MCF 10A (cell line): Measurements from ENCODE around the gene STYK1. TPM values are rescaled to one million over a fixed set of nuclear protein-coding genes. Genes with fewer than 3 reads are reported as not detected.

Experiments used
- BruUV-seq: library from RNA; stranded (reverse); fragments of 400-500 nt; replicated peaks from 2 replicates; lab custom pipeline; 2021; lab: Mats Ljungman, UMichigan
- CTCF ChIA-PET: fragments of 300-600 bp; sonication (Branson Sonifier 250); formaldehyde crosslinking; extraction: SDS; loops from one replicate; lab custom pipeline; 2021; ENCODE audit warnings: antibody characterized with exemption, inconsistent platforms; lab: Yijun Ruan, JAX
- POLR2A ChIA-PET: fragments of 300-600, 350-650 bp; sonication (Branson Sonifier 250); formaldehyde crosslinking; extraction: SDS; loops from one replicate; lab custom pipeline; 2020; ENCODE audit warnings: antibody characterized with exemption, inconsistent platforms; lab: Yijun Ruan, JAX
- DNase-seq: peaks from one replicate; pipeline ENCODE4 v3.0.0-alpha.2; 2018; ENCODE audit not compliant: unreplicated experiment
- H3K27ac Mint-ChIP-seq: one replicate; pipeline ENCODE4 v1.8.0; 2022; ENCODE audit warnings: mild to moderate bottlenecking, low read depth, mixed read lengths; ENCODE audit not compliant: unreplicated experiment
- H3K27me3 Mint-ChIP-seq: one replicate; pipeline ENCODE4 v1.8.0; 2022; ENCODE audit warnings: mixed read lengths; ENCODE audit not compliant: insufficient read depth, unreplicated experiment
- H3K36me3 Mint-ChIP-seq: one replicate; pipeline ENCODE4 v1.8.0; 2022; ENCODE audit warnings: mild to moderate bottlenecking, moderate library complexity, mixed read lengths; ENCODE audit not compliant: insufficient read depth, unreplicated experiment
- H3K4me1 Mint-ChIP-seq: one replicate; pipeline ENCODE4 v1.8.0; 2022; ENCODE audit warnings: mixed read lengths; ENCODE audit not compliant: insufficient read depth, unreplicated experiment
- H3K4me3 Mint-ChIP-seq: one replicate; pipeline ENCODE4 v1.8.0; 2022; ENCODE audit warnings: mild to moderate bottlenecking, moderate library complexity, mixed read lengths; ENCODE audit not compliant: unreplicated experiment
- H3K9me3 Mint-ChIP-seq: one replicate; pipeline ENCODE4 v1.8.0; 2022; ENCODE audit warnings: mixed read lengths; ENCODE audit not compliant: unreplicated experiment
- intact Hi-C: fragments of 100-400 bp; cut with micrococcal nuclease; formaldehyde crosslinking; loops from 2 replicates; pipeline ENCODE4 v1.14.1; 2022
- total RNA-seq: library from RNA; stranded (reverse); gene quantifications from 2 replicates; pipeline ENCODE4 v1.2.3, GENCODE V29; 2022
- TF ChIP-seq, protein P1 (sequence below): fragments of 200-600 bp; IDR thresholded peaks from one replicate; pipeline ENCODE4 v1.8.0; 2022; ENCODE audit warnings: antibody characterized with exemption, mild to moderate bottlenecking; ENCODE audit not compliant: unreplicated experiment

Gene STYK1
- total RNA-seq, 1 experiment from 2014 or later: 0.14 TPM

DNA sequence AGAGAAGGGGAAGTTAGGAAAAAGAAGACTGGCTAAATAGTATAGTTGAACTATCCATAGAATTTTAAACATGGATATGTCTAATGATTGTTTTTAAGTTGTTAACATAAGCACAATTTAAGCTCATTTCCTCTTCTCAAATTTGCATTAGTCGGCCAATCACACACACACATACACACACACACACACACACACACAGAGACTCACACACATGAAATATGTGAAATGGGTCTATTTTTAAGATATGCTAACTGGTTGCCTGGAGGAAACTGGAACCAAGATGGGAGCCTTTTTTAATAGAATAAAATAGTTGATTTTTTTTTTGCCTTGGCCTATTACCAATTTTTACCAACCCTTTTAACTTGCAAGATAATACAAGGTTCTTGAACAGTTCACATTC, 24.0 kb upstream of the STYK1 start:
- TF ChIP-seq, protein P1, sequence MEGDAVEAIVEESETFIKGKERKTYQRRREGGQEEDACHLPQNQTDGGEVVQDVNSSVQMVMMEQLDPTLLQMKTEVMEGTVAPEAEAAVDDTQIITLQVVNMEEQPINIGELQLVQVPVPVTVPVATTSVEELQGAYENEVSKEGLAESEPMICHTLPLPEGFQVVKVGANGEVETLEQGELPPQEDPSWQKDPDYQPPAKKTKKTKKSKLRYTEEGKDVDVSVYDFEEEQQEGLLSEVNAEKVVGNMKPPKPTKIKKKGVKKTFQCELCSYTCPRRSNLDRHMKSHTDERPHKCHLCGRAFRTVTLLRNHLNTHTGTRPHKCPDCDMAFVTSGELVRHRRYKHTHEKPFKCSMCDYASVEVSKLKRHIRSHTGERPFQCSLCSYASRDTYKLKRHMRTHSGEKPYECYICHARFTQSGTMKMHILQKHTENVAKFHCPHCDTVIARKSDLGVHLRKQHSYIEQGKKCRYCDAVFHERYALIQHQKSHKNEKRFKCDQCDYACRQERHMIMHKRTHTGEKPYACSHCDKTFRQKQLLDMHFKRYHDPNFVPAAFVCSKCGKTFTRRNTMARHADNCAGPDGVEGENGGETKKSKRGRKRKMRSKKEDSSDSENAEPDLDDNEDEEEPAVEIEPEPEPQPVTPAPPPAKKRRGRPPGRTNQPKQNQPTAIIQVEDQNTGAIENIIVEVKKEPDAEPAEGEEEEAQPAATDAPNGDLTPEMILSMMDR: no peak
- BruUV-seq: no TSS peak
- Mint-ChIP-seq H3K27me3 (no peaks in the 10 kb centered on the region), H3K27ac (no peak overlapping the region), H3K4me1 (peaks cover 14% of the 10 kb centered on the region), H3K9me3 (no peaks in the 10 kb centered on the region), H3K4me3 (no peak overlapping the region), H3K36me3 (peaks cover 93% of the 10 kb centered on the region)
- no peak for DNase-seq
- POLR2A ChIA-PET: interaction anchor here (1.2 to 2.2 kb wide), 4 partner anchors 11 to 52 kb away, joined by 4 to 7 read pairs (median 5); no protein-coding TSS in a partner anchor
- intact Hi-C loops: no loop called here
- CTCF ChIA-PET: interaction anchor here (0.6 to 1.4 kb wide), 3 partner anchors 52 to 205 kb away, joined by 4 to 5 read pairs (median 5); no protein-coding TSS in a partner anchor

DNA sequence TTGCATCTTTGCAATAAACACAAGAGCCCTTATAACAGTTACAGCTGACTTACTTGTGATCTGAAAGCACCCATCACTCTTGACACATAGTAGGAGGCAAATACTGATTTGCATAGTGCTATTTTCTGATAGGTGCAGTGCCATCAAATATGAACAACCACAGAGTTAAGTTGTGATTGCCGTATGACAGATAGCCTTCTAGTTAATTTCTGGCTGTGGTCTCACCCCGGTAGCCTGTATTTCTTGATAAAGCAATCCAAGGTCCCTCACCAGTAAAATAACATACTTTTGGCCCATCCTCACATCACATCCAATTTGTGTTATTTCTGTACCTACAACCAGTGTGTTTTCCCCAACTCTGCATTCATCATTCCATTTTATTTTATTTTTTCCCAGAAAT, 23.3 kb upstream of the STYK1 start:
- CTCF ChIA-PET: interaction anchor here (0.6 to 1.4 kb wide), 6 partner anchors 9 to 204 kb away, joined by 3 to 5 read pairs (median 4); no protein-coding TSS in a partner anchor
- Mint-ChIP-seq H3K27ac (no peak overlapping the region), H3K36me3 (peaks cover 93% of the 10 kb centered on the region), H3K9me3 (no peaks in the 10 kb centered on the region), H3K4me1 (peaks cover 14% of the 10 kb centered on the region), H3K4me3 (no peak overlapping the region), H3K27me3 (no peaks in the 10 kb centered on the region)
- TF ChIP-seq, protein P1: no peak
- intact Hi-C loops: no loop called here
- BruUV-seq: no TSS peak
- POLR2A ChIA-PET: interaction anchor here (0.7 to 2.2 kb wide), 6 partner anchors 8 to 474 kb away, joined by 3 to 7 read pairs (median 4); partner anchors contain the start of gene SMIM10L1
- DNase-seq: no peak

DNA sequence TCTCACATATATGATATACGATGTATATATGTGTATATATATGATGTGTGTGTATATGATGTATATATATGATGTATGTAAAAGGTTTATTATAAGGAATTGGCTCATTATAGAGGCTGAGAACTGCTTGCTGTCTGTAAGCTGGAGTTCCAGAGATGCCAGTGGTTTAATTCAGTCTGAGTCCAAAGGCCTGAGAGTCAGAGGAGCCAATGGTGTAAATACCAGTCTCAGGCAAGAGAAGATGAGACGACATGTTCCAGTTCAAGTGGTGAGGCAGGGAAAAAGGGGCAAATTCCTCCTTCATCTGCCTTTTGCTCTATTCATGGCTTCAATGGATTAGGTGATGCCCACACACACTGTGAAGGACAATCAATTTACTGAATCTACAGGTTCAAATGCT, 17.1 kb upstream of the STYK1 start:
- ChIA-PET CTCF (no interaction called here), POLR2A (interaction anchor here (0.6 kb wide), 1 partner anchor 106 kb away, joined by 3 read pairs; no protein-coding TSS in a partner anchor)
- H3K9me3 Mint-ChIP-seq: no peaks in the 10 kb centered on the region
- H3K27ac Mint-ChIP-seq: no peak overlapping the region
- no peak overlapping the region for H3K4me3 Mint-ChIP-seq
- no peaks in the 10 kb centered on the region for H3K27me3 Mint-ChIP-seq
- peaks cover 33% of the 10 kb centered on the region for H3K36me3 Mint-ChIP-seq
- TF ChIP-seq, protein P1: no peak
- intact Hi-C loops: no loop called here
- BruUV-seq: no TSS peak
- H3K4me1 Mint-ChIP-seq: peaks cover 2% of the 10 kb centered on the region
- DNase-seq: no peak

DNA sequence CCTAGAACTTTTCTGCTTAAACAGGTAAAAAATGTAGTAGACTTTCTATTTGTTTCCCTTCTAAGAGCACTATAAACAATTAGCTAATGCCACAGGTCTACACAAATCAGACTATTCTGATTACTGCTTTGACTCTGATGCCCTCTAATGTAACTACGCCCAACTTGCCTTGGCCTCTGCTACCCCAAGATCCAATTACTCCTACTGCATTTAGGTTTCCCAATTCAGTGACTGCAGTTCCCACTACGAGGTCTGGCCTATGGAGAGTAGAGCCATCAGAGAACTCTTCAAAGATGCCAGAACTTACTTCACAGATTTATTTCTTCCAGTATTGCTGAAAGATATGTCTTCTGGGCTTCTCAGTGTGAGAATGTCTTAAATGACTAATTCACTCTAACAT, 15.3 kb upstream of the STYK1 start:
- CTCF ChIA-PET: interaction anchor here (1.5 kb wide), 1 partner anchor 14 kb away, joined by 7 read pairs; no protein-coding TSS in a partner anchor
- Mint-ChIP-seq H3K27ac (no peak overlapping the region), H3K4me1 (no peaks in the 10 kb centered on the region), H3K36me3 (peaks cover 21% of the 10 kb centered on the region), H3K9me3 (no peaks in the 10 kb centered on the region), H3K4me3 (no peak overlapping the region), H3K27me3 (no peaks in the 10 kb centered on the region)
- no TSS peak for BruUV-seq
- POLR2A ChIA-PET: interaction anchor here (0.7 to 0.9 kb wide), 2 partner anchors 9 to 324 kb away, joined by 3 read pairs; no protein-coding TSS in a partner anchor
- intact Hi-C loops: no loop called here
- TF ChIP-seq, protein P1: no peak
- DNase-seq: no peak
